ENCODE measurements around the gene TMEM120B. TPM values are rescaled to one million over a fixed set of nuclear protein-coding genes. Genes with fewer than 3 reads are reported as not detected.
"Not testable (repeated sequence)": the region's sequence is repeated elsewhere in the genome, so short reads cannot be mapped to it uniquely, and the experiment has no call there.

The TMEM120B gene
- total RNA-seq (10 to 100 TPM in 1 of 2 donors, 1 to 10 TPM in 1; 3.9 to 17.7 TPM), polyA plus RNA-seq (10 to 100 TPM in 1 of 2 donors, 1 to 10 TPM in 1; 5.6 to 10.5 TPM)
- long read RNA-seq, donor 1, result 0 reads
- long read RNA-seq, donor 2, result 0 reads
- long read RNA-seq, donor 3, partial matches to known transcripts, result 7 of 7 reads
- long read RNA-seq, donor 3, other reads (novel, unspliced or antisense), result 0 of 7 reads
- long read RNA-seq, donor 4, result 0 reads
- long read RNA-seq, donor 5, partial matches to known transcripts, result 10 of 10 reads
- long read RNA-seq, donor 5, other reads (novel, unspliced or antisense), result 0 of 10 reads

GRCh38 chr12:121712461-121713256 is at the start of gene TMEM120B:
TSS of gene TMEM120B (plus strand) at chr12:121712752. CDS start at chr12:121712896, 144 bp downstream.
- DNase-seq (peak; percentile 85 to 92 (median 86)), ATAC-seq (ENCODE audit: insufficient read depth, low FRiP score) (peak; percentile 91)
- peaks cover 0 to 17% (median 8%) of the 10 kb centered on the region in 5 donors for H3K4me1 ChIP-seq (ENCODE audit: control insufficient read depth in 5 of 5, insufficient read depth in 5 of 5, low read length in 5 of 5)
- H3K36me3 ChIP-seq (ENCODE audit: control insufficient read depth in 4 of 4, insufficient read depth in 4 of 4, low read length in 4 of 4), result no peaks in the 10 kb centered on the region
- H3K9ac ChIP-seq (ENCODE audit: insufficient read depth in 1 of 2, low read length in 2 of 2), result peak within 1 kb of the TSS; percentile 65 to 91
- 0 to 1% methylated on average over 53 to 74 of the region's 74 CpGs for WGBS, 2 donors
- peak within 1 kb of the TSS; percentile 86 for H3K4me3 ChIP-seq
- H3K27me3 ChIP-seq (ENCODE audit: control insufficient read depth in 3 of 3, insufficient read depth in 3 of 3, low read length in 2 of 3), result no peaks in the 10 kb centered on the region
- no peaks in the 10 kb centered on the region for H3K9me3 ChIP-seq (ENCODE audit: control insufficient read depth in 4 of 4, insufficient read depth in 3 of 4, low read length in 3 of 4)
- peak within 1 kb of the TSS; percentile 90 to 94 for H3K27ac ChIP-seq (ENCODE audit: low read depth in 1 of 2, low read length in 1 of 2)
- TF ChIP-seq CTCF (IDR thresholded peaks at IDR 0.05; ENCODE audit: control extremely low read depth, extremely low read depth), result no peak

GRCh38 chr12:121663610-121663929 is 49.0 kb upstream of the TMEM120B start:
- H3K36me3 ChIP-seq (ENCODE audit: control insufficient read depth in 4 of 4, insufficient read depth in 4 of 4, low read length in 4 of 4), result no peaks in the 10 kb centered on the region
- ATAC-seq (ENCODE audit: insufficient read depth, low FRiP score) (no peak), DNase-seq (no peak)
- H3K9ac ChIP-seq (ENCODE audit: insufficient read depth in 1 of 2, low read length in 2 of 2), result no peak overlapping the region
- 32 to 65% methylated on average over 3 of the region's 3 CpGs for WGBS, 2 donors
- H3K9me3 ChIP-seq (ENCODE audit: control insufficient read depth in 4 of 4, insufficient read depth in 3 of 4, low read length in 3 of 4), result no peaks in the 10 kb centered on the region
- H3K27me3 ChIP-seq (ENCODE audit: control insufficient read depth in 3 of 3, insufficient read depth in 3 of 3, low read length in 2 of 3), result no peaks in the 10 kb centered on the region
- TF ChIP-seq CTCF (IDR thresholded peaks at IDR 0.05; ENCODE audit: control extremely low read depth, extremely low read depth), result no peak
- H3K4me3 ChIP-seq, result no peak overlapping the region
- no peak overlapping the region for H3K27ac ChIP-seq (ENCODE audit: low read depth in 1 of 2, low read length in 1 of 2)
- peaks cover 0 to 7% (median 0%) of the 10 kb centered on the region in 5 donors for H3K4me1 ChIP-seq (ENCODE audit: control insufficient read depth in 5 of 5, insufficient read depth in 5 of 5, low read length in 5 of 5)

GRCh38 chr12:121666829-121667228 is 45.7 kb upstream of the TMEM120B start:
- not testable (repeated sequence) for H3K36me3 ChIP-seq (ENCODE audit: control insufficient read depth in 4 of 4, insufficient read depth in 4 of 4, low read length in 4 of 4); H3K4me3 ChIP-seq; H3K9me3 ChIP-seq (ENCODE audit: control insufficient read depth in 4 of 4, insufficient read depth in 3 of 4, low read length in 3 of 4); DNase-seq; H3K27ac ChIP-seq (ENCODE audit: low read depth in 1 of 2, low read length in 1 of 2); H3K9ac ChIP-seq (ENCODE audit: insufficient read depth in 1 of 2, low read length in 2 of 2); ATAC-seq (ENCODE audit: insufficient read depth, low FRiP score); H3K4me1 ChIP-seq (ENCODE audit: control insufficient read depth in 5 of 5, insufficient read depth in 5 of 5, low read length in 5 of 5); H3K27me3 ChIP-seq (ENCODE audit: control insufficient read depth in 3 of 3, insufficient read depth in 3 of 3, low read length in 2 of 3)
- 79 to 85% methylated on average over 6 of the region's 6 CpGs for WGBS, 2 donors

- H3K27ac ChIP-seq (ENCODE audit: low read depth in 1 of 2, low read length in 1 of 2), result no peak overlapping the region
- peaks cover 0 to 7% (median 3%) of the 10 kb centered on the region in 5 donors for H3K4me1 ChIP-seq (ENCODE audit: control insufficient read depth in 5 of 5, insufficient read depth in 5 of 5, low read length in 5 of 5)
- TF ChIP-seq CTCF (IDR thresholded peaks at IDR 0.05; ENCODE audit: control extremely low read depth, extremely low read depth), result peak; percentile 7
- 81 to 87% methylated on average over 18 of the region's 18 CpGs for WGBS, 2 donors
- no peak overlapping the region for H3K4me3 ChIP-seq
- H3K9ac ChIP-seq (ENCODE audit: insufficient read depth in 1 of 2, low read length in 2 of 2), result no peak overlapping the region
- H3K36me3 ChIP-seq (ENCODE audit: control insufficient read depth in 4 of 4, insufficient read depth in 4 of 4, low read length in 4 of 4), result no peaks in the 10 kb centered on the region
- H3K9me3 ChIP-seq (ENCODE audit: control insufficient read depth in 4 of 4, insufficient read depth in 3 of 4, low read length in 3 of 4), result no peaks in the 10 kb centered on the region
- H3K27me3 ChIP-seq (ENCODE audit: control insufficient read depth in 3 of 3, insufficient read depth in 3 of 3, low read length in 2 of 3), result no peaks in the 10 kb centered on the region
- no peak for ATAC-seq (ENCODE audit: insufficient read depth, low FRiP score)
- peak; percentile 76 to 78 (median 77) for DNase-seq
Observed at GRCh38 chr12:121668750-121669520, 43.6 kb upstream of the TMEM120B start.
